GM19099 (cell line): ENCODE data around the gene GPRIN1.

Experiments
- POLR2A ChIP-seq: IDR thresholded peaks from 3 replicates; pipeline ENCODE4 v1.6.1; 2011; ENCODE audit warnings: low read depth; ENCODE audit not compliant: insufficient read length; ENCODE audit errors: extremely low read depth

GPRIN1 gene

DNA sequence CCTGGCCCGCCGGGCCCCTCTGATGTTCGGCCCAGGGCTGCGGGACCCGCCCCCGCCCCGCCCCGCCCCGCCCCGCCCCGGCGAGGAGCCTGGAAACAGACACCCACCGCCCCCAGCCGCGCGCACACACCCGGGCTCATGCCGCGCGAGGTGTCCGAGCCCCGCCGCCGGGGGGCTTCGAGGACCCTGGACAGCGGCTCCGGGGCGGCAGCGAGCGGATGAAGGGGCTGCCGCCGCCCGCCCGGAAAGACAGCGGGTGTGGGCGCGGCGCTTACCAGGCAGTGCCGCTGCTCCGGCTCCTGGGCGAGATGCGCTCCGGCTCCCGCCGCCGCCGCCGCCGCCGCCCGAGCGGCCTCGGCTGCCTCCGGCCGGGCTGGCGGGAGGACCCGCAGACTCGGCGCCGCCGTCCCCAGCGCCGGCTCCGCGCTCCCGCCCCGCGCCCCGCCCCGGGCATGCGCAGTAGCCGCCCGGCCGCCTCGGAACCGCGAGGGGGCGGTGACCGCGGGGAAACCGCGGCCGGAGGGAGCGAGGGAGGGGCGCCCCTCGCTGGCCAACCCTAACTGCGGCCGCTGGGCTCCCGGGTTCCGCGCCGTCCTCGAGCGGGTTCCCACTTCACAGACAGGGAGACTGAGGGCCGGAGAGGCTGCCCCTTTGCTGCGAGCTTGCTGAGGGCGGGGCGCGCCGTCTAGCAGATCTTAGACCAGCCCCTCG, at the start of gene GPRIN1:
TSS of gene GPRIN1 (minus strand) at position 433 of the 711 bp plus-strand sequence. CDS start 10,322 bp downstream, outside the sequence.
- no peak for TF ChIP-seq POLR2A

DNA sequence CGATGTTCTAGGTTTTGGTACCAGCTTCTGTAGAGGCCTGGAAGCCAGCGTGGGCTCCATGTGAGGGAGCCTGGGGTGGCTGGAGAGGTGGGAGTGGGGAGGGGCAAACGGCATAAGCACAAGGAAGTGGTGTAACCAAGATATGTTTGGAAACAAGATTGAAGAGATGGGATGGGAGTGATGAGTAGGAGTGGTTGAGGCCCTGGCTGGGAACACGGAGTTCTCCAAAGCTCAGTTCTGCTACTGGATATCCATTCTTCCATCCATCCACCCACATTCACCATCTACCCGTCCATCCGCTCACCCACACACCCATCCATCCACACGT, 49.5 kb upstream of the GPRIN1 start:
- TF ChIP-seq POLR2A: no peak

DNA sequence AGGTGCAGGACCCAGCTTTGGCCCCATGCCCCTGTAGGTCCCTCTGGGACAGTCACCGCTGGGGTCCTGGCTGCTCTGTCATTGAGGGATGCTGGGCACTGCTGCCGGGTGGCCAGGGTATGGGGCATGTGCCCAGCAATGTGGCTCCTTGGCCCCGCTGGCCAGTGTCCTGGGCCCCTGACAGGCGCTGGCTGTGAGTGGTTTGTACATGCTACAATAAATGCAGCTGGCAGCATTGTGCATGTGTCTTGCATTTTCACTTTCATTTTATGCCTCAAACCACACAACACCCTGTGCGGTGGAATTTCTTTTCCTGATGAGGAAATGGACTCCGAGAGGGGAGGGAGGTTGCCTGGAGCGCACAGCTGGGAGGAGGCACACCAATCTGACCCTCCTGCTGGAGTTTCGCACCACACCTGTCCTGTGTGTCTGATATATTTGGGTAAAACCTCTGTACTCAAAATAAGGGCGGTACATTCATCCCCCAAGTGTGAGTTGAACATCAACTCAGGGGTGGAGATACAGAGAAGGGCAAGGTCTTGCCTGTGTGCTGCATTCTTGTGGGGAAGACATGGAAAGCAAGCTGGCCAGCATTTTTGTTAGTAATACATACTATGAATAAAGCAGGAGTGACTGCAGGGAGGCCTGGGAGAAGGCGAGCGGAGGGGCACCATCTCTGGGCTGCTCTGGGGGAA, 49.0 kb upstream of the GPRIN1 start:
- TF ChIP-seq POLR2A: no peak

DNA sequence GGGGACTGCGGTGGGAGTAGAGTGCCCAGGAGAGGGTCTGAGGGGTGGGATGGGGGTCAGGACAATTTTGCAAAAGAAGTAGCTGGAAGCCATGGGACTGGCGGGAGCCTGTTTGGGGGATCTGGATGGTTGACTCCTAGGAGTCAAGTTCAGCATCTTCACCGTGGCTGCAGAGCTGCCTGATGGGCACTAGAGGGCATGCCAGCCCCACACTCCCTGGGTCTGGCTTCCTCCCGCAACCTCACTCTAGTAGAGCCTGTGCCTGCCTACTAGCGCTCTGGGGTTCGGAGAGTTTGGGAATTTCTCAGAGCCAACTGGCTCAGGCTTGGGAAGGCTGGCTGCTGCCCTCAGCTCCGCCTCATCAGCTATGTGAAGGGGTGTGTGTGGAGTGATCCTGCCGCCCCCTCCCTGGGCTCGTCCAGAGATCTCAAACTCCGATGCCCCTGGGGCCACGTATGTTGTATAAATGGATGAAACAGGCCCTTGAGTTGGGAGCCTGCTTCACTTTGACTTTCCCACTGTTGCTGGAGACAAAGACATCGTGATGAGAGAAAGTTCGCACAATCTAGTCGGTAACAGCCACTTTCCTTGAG, 48.1 kb upstream of the GPRIN1 start:
- TF ChIP-seq POLR2A: no peak

DNA sequence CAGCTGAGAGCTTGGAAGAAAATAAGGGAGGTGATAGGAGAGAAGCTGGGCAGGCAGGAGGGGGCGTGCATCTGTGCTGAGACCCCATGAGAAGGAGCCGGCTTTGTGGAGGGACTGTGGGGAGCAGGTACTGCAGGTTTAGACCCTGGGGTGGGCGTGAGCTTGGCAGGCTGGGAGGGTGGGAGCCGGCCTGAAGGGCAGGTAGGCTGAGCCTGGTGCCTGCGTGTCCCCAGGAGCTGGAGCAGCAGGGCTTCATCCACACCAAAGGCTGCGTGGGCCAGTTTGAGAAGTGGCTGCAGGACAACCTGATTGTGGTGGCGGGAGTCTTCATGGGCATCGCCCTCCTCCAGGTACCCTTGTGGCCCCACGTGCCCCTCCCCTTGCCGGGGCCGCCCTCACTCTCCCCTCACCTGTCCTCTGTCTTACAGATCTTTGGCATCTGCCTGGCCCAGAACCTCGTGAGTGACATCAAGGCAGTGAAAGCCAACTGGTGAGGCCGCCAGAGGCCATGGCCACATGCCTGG, 46.6 kb upstream of the GPRIN1 start:
- TF ChIP-seq POLR2A: no peak

DNA sequence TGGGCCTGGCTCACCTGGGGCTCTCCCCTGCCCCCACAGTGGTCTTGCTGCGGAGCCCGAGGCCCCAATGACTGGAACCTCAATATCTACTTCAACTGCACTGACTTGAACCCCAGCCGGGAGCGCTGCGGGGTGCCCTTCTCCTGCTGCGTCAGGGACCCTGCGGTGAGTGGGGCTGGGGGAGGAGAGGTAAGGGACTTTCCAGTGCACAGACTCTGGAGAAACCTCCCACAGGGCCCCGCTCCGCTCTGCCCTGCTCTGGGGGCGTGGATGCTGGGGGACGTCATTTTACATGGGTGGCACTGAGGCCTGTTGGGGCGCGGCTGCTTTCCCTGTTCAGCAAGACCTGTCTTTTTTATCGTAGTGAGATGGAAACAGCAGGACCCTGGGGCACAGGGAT, 44.9 kb upstream of the GPRIN1 start:
- no peak for TF ChIP-seq POLR2A

DNA sequence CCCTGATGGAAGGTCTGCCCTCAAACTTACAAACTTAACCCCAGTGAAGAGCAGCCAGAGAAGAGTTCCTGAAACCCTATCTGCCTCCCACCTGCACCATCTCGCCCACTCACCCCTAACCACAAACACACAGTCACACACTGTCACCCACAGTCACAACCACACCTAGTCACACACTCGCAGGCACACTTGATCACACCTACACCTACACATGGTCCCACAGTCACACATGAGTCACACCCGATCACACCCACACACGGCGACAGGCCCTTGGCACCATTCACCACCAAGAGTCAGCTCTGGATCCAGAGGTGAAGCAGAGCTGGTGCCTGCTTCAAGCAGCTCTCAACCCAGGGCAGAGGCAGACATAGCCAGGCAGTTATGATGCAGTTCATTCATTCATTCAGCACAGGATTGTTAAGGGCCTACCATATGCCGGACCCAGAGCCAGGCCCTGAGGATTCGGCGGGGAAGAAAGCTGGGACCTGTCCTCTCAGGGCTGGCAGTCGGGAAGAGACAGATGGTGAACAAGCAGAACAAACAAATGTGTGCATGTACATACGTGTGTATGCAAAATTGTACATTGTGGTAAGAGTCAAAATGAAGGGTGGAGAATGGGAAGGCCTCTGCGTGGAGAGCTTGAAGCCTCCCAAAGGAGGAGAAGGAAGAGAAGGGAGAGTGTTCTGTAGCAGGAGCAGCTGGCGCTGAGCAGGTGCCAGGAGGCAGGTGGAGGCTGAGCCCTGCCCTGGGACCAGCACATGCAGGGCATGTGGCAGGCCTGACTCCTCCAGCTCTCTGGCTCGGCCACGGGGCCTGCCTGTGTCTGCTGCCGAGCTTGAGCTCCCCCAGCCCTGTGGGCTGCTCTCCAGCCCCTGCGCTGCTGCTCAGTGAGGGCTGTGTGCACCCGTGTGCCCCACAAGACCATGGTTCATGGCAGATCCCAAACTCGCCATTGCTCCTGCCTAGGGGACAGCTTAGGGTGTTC, 43.7 kb upstream of the GPRIN1 start:
- TF ChIP-seq POLR2A: no peak

DNA sequence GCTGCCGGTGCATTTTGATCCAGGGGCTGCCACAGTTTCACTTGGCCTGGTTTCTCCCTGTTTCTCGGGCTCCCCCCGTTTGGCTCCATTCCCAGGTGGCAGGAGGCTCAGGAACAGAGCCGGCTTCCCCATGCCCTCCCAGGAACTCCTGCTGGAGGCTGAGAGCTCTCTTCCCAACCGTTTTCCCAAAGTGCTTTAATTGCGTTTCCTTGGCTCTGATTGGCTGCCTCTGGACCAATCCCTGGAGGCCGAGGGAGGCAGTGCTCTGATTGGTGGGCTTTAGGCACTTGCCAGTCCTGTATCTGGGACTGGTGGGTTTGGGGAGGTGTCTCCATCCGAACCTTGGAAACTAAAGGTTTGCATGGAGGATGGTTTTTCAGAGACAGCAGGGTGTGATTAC, 42.2 kb upstream of the GPRIN1 start:
- TF ChIP-seq POLR2A: no peak

DNA sequence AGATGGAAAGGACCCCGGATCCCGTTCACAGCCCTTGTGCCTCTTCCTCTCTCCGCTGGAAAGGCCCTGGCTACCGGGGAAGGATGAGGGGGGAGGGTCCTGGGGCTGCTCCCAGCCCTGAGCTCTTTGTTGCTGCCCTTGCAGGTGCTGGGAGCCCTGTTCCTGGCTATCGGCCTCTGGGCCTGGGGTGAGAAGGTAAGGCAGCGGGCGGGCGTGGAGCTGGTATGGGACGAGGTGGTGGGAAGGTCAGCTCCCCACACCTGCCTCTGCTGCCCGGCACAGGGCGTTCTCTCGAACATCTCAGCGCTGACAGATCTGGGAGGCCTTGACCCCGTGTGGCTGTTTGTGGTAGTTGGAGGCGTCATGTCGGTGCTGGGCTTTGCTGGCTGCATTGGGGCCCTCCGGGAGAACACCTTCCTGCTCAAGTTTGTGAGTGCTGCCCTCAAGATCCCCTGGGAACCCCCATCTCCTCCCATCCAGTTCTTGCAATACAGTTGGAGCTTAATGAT, 41.6 kb upstream of the GPRIN1 start:
- TF ChIP-seq POLR2A: no peak

DNA sequence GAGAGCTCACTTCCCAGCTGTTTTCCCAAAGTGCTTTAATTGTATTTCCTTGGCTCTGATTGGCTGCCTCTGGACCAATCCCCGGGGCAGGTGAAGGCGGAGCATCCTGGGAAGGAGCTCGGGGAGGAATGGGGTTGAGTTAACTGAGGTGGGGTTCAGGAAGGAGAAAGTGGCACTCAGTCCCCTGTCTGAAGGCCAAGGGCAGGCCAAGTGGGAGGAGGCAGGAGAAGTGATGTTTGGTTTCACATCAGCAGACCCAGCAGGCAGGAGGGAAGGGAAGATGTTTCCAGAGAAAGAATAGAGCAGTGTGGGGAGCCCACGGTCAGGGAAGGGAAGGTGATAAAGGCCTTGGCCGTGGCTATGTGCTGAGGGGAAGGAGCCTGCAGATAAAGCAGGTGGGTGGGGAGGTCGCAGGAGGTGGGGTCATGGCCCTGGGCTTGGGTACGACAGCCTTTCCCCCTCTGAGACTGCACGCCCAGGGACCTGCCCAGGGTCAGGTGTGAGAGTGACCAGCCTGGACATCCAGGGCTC, 40.5 kb upstream of the GPRIN1 start:
- no peak for TF ChIP-seq POLR2A

DNA sequence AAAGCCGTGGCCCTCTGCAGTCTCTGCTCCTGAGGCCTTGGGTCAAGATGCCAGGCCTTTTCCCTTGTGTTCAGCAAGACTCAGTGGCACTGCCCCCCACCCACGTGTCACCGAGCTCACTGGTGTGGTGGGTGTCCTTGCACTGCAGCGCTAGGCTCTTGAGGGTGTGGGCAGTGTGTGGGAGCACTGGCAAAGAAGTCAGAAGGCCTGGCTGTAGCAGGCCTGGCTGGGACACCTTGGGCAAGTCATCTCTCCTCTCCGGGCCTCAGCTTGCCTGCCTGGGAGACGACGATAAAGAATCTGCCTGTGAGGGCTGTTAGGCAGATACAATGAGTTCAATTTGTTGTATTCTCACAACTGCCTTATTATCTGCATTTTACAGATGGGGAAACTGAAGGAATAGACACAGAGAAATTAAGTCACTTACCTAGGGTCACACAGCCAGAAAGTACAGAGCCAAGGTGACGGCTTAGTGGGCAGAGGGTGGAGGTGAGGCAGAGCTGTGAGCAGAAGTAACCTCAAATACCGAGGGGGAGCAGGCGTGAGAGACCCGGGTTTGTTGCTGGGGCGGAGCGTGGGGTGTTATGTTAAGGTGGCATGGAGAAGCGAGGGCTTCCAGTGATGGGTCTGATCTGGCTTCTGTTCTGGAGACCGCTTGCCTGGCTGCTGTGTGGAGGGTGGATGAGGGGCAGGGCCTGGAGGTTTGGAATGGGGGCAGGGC, 38.7 kb upstream of the GPRIN1 start:
- no peak for TF ChIP-seq POLR2A

DNA sequence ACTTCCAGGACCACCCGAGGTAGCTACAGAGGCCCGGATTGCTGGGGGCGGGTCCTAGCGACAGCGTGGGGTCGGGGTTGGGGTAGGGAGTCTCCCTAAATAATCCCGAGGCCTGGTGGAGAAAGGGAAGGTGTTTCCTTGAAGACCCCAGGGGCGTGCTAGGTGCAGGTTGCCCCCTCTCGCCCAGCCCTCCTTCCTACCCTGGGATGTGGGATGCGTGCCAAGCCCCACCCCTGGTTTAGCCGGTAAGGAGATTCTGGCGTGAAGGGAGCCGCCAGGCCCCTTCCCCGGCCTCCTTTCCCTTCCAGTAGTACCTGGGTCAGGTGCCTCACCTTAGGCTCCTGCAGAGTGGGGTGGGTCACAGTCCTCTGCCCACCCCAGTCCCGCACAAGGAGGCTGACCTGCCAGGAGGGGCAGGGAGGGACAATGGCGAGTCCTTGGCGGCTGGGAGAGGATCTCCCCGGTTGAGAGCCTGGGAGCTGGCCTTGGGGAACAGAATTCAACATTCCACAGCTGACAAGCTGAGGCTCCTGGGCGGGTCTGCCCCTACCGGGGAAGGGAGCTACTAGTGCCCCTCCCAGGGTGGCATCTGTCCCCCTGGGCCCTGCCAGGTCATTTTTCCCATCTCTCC, 38.0 kb upstream of the GPRIN1 start:
- no peak for TF ChIP-seq POLR2A
